RCC 7860 (cell line): ENCODE results near the gene AGPS.
"Not testable (repeated sequence)": the region's sequence is repeated elsewhere in the genome, so short reads cannot be mapped to it uniquely, and the experiment has no call there.

Experiments
- DNase-seq: peaks from one replicate; pipeline ENCODE4 v3.0.0-alpha.2; 2015; ENCODE audit warnings: low spot score
- FAIRE-seq: peaks from 2 replicates; lab custom pipeline; 2012; peaks lifted over from hg19 to GRCh38; lab: Jason Lieb, UNC

Gene AGPS

GRCh38 chr2:177410629-177411028 is 18.1 kb downstream of the AGPS start:
- not testable (repeated sequence) for FAIRE-seq, DNase-seq

DNA sequence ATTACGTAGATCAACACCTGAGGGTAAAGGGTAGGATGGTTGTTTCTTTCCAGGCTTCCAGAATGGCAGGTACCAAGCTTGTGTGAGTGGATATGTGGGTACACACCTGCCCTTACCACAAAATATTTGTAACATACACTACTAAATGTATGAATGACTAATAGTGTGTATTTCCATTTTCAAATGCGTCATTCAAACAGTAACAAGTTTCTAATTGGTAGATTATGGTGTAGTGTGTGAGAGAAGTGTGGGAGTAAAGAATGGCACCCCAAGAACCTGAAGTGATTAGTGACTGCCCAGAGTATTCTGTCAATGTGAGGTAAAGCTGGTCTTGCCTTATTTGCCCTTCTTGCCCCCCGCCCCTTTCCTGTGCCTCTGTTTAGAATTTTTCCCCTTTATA is 21.1 kb downstream of the AGPS start:
- DNase-seq (no peak), FAIRE-seq (no peak)

- FAIRE-seq, result peak; percentile 55
- no peak for DNase-seq
Measured at GRCh38 chr2:177419274-177419673, 26.7 kb downstream of the AGPS start.

GRCh38 chr2:177422271-177422670 is 29.7 kb downstream of the AGPS start:
- no peak for DNase-seq
- FAIRE-seq, result no peak

DNA sequence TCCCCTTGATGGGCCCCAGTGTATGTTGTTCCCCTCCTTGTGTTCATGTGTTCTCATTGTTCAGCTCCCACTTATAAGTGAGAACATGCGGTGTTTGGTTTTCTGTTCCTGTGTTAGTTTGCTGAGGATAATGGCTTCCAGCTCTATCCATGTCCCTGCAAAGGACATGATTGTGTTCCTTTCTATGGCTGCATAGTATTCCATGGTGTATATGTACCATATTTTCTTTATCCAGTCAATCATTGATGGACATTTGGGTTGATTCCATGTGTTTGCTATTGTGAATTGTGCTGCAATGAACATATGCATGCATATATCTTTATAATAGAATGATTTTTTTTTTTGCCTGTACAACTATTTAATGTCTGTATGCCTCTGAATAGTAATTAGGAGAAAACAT is 31.5 kb downstream of the AGPS start:
- FAIRE-seq, DNase-seq: not testable (repeated sequence)

DNA sequence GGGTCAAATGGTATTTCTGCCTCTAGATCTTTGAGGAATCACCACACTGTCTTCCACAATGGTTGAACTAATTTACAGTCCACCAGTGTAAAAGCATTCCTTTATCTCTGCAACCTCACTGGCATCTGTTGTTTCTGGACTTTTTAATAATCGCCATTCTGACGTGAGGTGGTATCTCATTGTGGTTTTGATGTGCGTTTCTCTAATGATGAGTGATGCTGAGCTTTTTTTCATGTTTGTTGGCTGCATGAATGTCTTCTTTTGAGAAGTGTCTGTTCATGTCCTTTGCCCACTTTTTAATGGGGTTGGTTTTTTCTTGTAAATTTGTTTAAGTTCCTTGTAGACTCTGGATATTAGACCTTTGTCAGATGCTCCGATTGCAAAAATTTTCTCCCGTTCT is 32.0 kb downstream of the AGPS start:
- FAIRE-seq, DNase-seq: not testable (repeated sequence)

- DNase-seq (no peak), FAIRE-seq (no peak)
Measured at GRCh38 chr2:177427316-177427715, 34.7 kb downstream of the AGPS start.

DNA sequence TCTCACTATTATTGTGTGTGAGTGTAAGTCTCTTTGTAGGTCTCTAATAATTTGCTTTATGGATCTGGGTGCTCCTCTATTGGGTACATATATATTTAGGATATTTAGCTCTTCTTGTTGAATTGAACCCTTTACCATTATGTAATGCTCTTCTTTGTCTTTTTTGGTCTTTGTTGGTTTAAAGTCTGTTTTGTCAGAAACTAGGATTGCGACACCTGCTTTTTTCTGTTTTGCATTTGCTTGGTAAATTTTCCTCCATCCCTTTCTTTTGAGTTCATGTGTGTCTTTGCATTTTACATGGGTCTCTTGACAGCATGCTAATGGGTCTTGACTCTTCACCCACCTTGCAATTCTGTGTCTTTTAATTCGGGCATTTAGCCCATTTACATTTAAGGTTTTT is 35.4 kb downstream of the AGPS start:
- DNase-seq, FAIRE-seq: not testable (repeated sequence)

DNA sequence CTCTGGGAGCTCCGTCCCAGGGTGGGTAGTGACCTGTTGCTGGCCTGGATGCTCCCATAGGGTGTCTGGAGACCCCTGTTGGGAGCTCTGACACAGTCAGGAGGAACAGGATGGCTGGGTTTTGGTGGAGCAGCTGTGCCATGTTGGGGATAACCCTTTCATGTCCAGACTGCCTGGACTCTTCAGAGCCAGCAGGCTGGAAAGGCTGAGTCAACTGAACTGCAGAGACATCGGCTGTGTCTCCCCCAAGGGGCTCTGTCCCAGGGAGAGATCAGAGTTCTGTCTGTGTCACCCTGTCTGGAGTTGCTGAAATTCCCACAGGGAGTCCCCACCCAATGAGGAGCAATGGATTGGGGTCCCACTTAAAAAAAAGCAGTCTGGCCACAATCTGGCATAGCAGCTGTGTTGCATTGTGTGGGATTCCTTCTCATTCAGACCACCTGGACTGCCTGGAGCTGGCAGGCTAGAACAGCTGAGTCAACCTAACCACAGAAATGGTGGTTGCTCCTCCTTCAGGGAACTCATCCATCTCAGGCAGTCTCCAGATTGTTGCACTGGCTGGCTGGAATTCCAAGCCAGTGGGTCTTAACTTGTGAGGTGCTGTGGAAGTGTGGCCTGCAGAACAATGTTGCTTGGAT is 37.2 kb downstream of the AGPS start:
- peak; percentile 89 for FAIRE-seq
- peak; percentile 88 for DNase-seq

GRCh38 chr2:177430411-177430810 is 37.8 kb downstream of the AGPS start:
- FAIRE-seq (no peak), DNase-seq (no peak)

GRCh38 chr2:177431111-177431725 is 38.6 kb downstream of the AGPS start:
- not testable (repeated sequence) for DNase-seq

GRCh38 chr2:177432703-177433102 is 40.1 kb downstream of the AGPS start:
- DNase-seq (no peak), FAIRE-seq (no peak)

More at GRCh38 chr2:177431111-177431725, 38.6 kb downstream of the AGPS start:
- FAIRE-seq, result not testable (repeated sequence)

DNA sequence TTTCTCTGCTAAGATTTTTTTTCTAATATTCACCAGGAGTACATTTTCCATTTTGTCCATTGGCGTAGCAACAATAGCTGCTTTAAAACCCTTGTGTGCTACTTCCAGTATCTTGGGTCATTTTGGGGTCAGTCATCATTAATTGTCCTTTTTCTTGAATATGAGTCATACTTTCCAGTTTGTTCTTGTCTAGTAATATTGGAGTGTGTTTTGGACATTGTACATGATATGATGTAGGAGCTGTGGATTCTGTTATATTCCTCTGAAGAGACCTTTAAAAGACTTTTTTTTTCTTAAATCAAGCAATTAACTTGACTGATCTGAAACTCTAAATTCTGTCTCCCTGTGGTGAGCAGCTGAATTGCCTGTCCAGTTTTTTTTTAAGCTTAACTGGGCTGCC is 40.8 kb downstream of the AGPS start:
- peak; percentile 58 for FAIRE-seq
- peak; percentile 29 for DNase-seq

- FAIRE-seq, result no peak
- no peak for DNase-seq
Measured at GRCh38 chr2:177434475-177434874, 41.9 kb downstream of the AGPS start.

DNA sequence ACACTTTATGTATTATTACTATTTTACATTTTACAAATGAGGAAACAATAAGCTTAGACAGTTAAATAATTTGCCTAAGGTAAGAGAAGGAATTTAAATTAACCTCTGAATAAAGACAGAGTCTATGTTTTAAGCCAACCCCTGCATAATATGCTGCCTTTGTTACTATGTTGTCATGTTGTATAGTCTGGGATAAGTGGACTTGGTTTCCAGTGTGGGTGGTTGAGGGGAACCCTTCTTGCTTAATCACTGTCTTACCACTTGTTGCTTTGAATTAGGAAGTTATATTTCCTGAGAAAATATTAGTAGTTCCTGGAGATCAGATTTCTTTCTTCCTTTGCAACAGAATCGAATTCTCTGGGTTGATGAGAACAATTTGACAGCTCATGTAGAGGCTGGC is 52.6 kb downstream of the AGPS start:
- DNase-seq (no peak), FAIRE-seq (no peak)

- FAIRE-seq (no peak), DNase-seq (no peak)
Measured at GRCh38 chr2:177448031-177448430, 55.5 kb downstream of the AGPS start.

GRCh38 chr2:177449159-177449558 is 56.6 kb downstream of the AGPS start:
- DNase-seq (no peak), FAIRE-seq (no peak)

DNA sequence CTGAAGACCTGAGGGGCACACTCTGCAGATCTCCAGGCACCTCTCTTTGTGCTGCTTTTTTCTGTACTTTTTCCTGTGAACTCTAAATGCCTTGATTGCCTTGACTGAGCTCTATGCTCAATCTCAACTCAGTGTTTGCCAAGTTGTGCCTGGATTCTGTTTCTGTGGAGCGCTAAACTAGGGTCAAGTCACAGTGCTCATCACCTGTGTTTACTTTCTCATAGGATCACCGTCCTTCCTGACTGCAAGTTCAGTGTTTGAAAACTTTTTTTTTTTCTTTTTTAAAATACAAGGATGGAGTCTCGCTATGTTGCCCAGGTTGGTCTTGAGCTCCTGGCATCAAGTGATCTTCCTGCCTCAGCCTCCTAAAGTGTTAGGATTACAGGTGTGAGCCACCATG is 62.6 kb downstream of the AGPS start:
- DNase-seq, result no peak

GRCh38 chr2:177459756-177460155 is 67.2 kb downstream of the AGPS start:
- not testable (repeated sequence) for DNase-seq, FAIRE-seq

More for the DNA sequence above, 62.6 kb downstream of the AGPS start:
- FAIRE-seq, result no peak

GRCh38 chr2:177460973-177461585 is 68.5 kb downstream of the AGPS start:
- FAIRE-seq, result no peak
- DNase-seq, result no peak

DNA sequence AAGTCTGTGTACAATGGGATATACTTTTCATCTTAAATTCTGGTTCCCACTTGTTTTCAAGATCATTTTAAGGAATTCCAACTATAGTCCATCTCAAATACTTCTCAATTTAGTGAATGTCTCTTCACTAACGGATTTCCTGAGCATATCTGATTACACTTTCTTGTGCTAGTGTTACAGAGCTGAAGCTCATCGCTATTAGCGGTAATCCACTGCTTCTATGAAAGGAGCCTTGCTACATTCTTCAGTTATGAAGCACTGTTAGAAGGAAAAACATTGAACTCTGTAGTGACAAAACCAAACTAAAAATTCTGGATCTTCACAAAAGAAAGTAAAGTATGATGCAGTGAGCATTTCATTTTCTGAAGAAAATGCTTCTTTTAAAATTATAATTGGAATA is 72.0 kb downstream of the AGPS start:
- no peak for DNase-seq
- FAIRE-seq, result no peak
